ENCODE data around the gene SMAD3.

SMAD3 gene

GRCh38 chr15:67097424-67097823 lies 32.0 kb downstream of the SMAD3 start:
- Mint-ChIP-seq H3K36me3 (ENCODE audit: low read depth) (peaks cover 5% of the 10 kb centered on the region), H3K9me3 (no peaks in the 10 kb centered on the region), H3K4me1 (ENCODE audit: low read depth) (peaks cover 56% of the 10 kb centered on the region), H3K27ac (no peak overlapping the region), H3K4me3 (no peak overlapping the region), H3K27me3 (peaks cover 14% of the 10 kb centered on the region)
- intact Hi-C loops (cut with micrococcal nuclease) = loop anchor here (10.0 kb wide), 1 partner anchor 47 kb away; no protein-coding TSS in a partner anchor

- Mint-ChIP-seq H3K9me3 (no peaks in the 10 kb centered on the region), H3K27ac (peak overlapping the region; percentile 86)
- intact Hi-C loops (cut with micrococcal nuclease) = loop anchor here (10.0 kb wide), 1 partner anchor 47 kb away; no protein-coding TSS in a partner anchor
Observed at GRCh38 chr15:67097930-67098740, 32.7 kb downstream of the SMAD3 start.

DNA sequence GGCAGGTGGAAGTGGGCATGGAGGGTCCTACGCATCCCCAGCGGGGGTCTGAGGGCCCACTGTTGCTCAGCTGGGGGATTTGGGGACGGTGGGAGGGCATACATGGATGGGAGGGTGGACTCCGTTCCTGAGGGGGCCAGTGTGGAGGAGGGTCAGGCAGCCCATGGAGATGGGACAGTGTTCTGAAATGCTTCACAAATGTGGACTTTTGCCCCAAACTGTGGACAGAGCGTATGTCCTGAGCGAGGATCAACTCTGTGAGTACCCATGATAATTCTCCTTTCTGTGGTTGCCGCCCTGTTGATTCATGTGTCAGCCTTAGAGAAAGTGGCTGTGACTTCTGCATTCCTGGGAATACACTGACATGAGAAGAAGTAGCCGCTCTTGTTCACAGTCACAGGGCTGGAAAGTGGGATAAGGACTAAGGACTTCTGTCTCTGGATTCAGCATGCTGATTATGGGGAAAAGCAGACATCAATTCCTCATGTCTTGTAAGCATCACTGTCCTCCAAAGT lies 33.4 kb downstream of the SMAD3 start:
- Mint-ChIP-seq H3K27me3 (peaks cover 19% of the 10 kb centered on the region), H3K9me3 (no peaks in the 10 kb centered on the region), H3K4me3 (peak overlapping the region; percentile 73), H3K36me3 (ENCODE audit: low read depth) (peaks cover 5% of the 10 kb centered on the region), H3K4me1 (ENCODE audit: low read depth) (peaks cover 42% of the 10 kb centered on the region), H3K27ac (peak overlapping the region; percentile 86)
- intact Hi-C loops (cut with micrococcal nuclease) = loop anchor here (10.0 kb wide), 1 partner anchor 46 kb away; no protein-coding TSS in a partner anchor

More at GRCh38 chr15:67097930-67098740, 32.7 kb downstream of the SMAD3 start:
- Mint-ChIP-seq H3K4me3 (peak overlapping the region; percentile 73), H3K4me1 (ENCODE audit: low read depth) (peaks cover 49% of the 10 kb centered on the region), H3K27me3 (peaks cover 14% of the 10 kb centered on the region), H3K36me3 (ENCODE audit: low read depth) (peaks cover 5% of the 10 kb centered on the region)

- Mint-ChIP-seq H3K4me3 (no peak overlapping the region), H3K27me3 (peaks cover 29% of the 10 kb centered on the region), H3K9me3 (no peaks in the 10 kb centered on the region), H3K27ac (no peak overlapping the region), H3K36me3 (ENCODE audit: low read depth) (peaks cover 5% of the 10 kb centered on the region), H3K4me1 (ENCODE audit: low read depth) (peaks cover 31% of the 10 kb centered on the region)
- intact Hi-C loops (cut with micrococcal nuclease) = no loop called here
Observed at GRCh38 chr15:67100124-67100791, 34.9 kb downstream of the SMAD3 start.

- no peak overlapping the region for H3K27ac Mint-ChIP-seq
- H3K9me3 Mint-ChIP-seq = no peaks in the 10 kb centered on the region
- peaks cover 28% of the 10 kb centered on the region for H3K27me3 Mint-ChIP-seq
- H3K36me3 Mint-ChIP-seq (ENCODE audit: low read depth) = peaks cover 5% of the 10 kb centered on the region
- intact Hi-C loops (cut with micrococcal nuclease) = no loop called here
- H3K4me3 Mint-ChIP-seq = no peak overlapping the region
- H3K4me1 Mint-ChIP-seq (ENCODE audit: low read depth) = peaks cover 35% of the 10 kb centered on the region
Observed at GRCh38 chr15:67100801-67101581, 35.6 kb downstream of the SMAD3 start.

- Mint-ChIP-seq H3K36me3 (ENCODE audit: low read depth) (peaks cover 3% of the 10 kb centered on the region), H3K27me3 (peaks cover 36% of the 10 kb centered on the region), H3K4me3 (no peak overlapping the region), H3K9me3 (no peaks in the 10 kb centered on the region), H3K4me1 (ENCODE audit: low read depth) (peaks cover 39% of the 10 kb centered on the region), H3K27ac (no peak overlapping the region)
- intact Hi-C loops (cut with micrococcal nuclease) = no loop called here
Observed at GRCh38 chr15:67101911-67102598, 36.7 kb downstream of the SMAD3 start.

DNA sequence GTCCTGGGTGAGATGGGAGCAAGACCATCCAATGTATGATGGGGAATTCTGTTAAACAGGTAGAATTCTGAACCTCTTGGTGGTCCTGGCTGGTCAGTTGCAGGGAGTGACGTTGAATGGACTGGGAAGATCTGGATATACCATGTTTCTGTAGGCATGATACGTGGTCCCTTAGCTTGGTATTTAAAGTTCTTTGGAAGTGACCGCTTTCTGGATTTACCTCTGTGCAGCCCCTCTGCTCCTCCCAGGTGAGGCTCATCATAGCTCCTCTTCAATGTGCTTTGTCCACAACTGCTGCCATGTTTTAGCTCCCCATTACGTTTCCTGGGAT lies 37.2 kb downstream of the SMAD3 start:
- Mint-ChIP-seq H3K4me3 (no peak overlapping the region), H3K27me3 (peaks cover 33% of the 10 kb centered on the region), H3K27ac (no peak overlapping the region), H3K36me3 (ENCODE audit: low read depth) (no peaks in the 10 kb centered on the region), H3K4me1 (ENCODE audit: low read depth) (peaks cover 39% of the 10 kb centered on the region), H3K9me3 (no peaks in the 10 kb centered on the region)
- intact Hi-C loops (cut with micrococcal nuclease) = no loop called here

DNA sequence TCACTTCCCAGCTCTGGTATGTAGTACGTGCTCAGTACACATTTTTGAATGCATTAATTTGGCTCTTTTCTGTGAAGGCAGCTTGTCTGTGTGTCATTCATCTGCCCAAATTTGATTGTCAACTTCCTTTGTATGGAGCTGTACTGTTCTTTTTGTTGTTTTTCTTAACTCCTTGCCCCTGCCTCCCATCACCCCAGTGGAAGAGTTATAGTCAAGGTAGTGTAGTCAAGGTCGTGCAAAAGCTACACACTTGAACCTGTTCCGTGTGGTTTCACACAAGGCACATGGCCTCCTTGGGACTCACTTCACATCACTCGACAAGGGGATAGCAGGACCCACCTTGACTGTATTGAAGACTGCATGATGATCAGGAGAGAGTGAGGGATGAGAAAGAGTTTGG lies 37.6 kb downstream of the SMAD3 start:
- H3K27me3 Mint-ChIP-seq = peaks cover 35% of the 10 kb centered on the region
- no peak overlapping the region for H3K27ac Mint-ChIP-seq
- H3K36me3 Mint-ChIP-seq (ENCODE audit: low read depth) = no peaks in the 10 kb centered on the region
- no peak overlapping the region for H3K4me3 Mint-ChIP-seq
- intact Hi-C loops (cut with micrococcal nuclease) = no loop called here
- peaks cover 38% of the 10 kb centered on the region for H3K4me1 Mint-ChIP-seq (ENCODE audit: low read depth)
- no peaks in the 10 kb centered on the region for H3K9me3 Mint-ChIP-seq

GRCh38 chr15:67103432-67103831 lies 38.0 kb downstream of the SMAD3 start:
- intact Hi-C loops (cut with micrococcal nuclease) = no loop called here
- no peaks in the 10 kb centered on the region for H3K9me3 Mint-ChIP-seq
- H3K36me3 Mint-ChIP-seq (ENCODE audit: low read depth) = no peaks in the 10 kb centered on the region
- no peak overlapping the region for H3K27ac Mint-ChIP-seq
- peaks cover 38% of the 10 kb centered on the region for H3K4me1 Mint-ChIP-seq (ENCODE audit: low read depth)
- H3K27me3 Mint-ChIP-seq = peaks cover 38% of the 10 kb centered on the region
- H3K4me3 Mint-ChIP-seq = no peak overlapping the region

DNA sequence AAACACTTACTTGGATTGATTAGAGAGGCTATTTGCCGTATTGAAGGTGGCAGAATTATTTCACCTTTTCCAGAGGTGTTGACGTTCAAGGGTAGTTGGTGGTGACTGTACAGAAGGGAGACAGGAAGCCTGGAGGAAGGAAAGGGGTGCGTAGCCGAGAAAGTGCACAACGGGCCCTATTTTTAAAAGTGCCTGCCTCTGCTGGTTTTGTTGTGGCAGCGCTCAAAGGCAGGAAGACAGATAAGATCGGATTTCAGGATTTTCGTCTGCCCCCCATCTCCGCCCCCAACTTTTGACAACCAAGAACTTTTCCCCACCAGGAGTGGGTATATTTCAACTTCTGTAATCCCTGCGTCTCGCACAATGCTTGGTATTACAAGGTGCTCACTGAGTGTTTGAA lies 38.5 kb downstream of the SMAD3 start:
- Mint-ChIP-seq H3K4me3 (no peak overlapping the region), H3K36me3 (ENCODE audit: low read depth) (no peaks in the 10 kb centered on the region), H3K4me1 (ENCODE audit: low read depth) (peaks cover 38% of the 10 kb centered on the region), H3K27ac (no peak overlapping the region), H3K27me3 (peaks cover 39% of the 10 kb centered on the region), H3K9me3 (no peaks in the 10 kb centered on the region)
- intact Hi-C loops (cut with micrococcal nuclease) = no loop called here

GRCh38 chr15:67104510-67104909 lies 39.1 kb downstream of the SMAD3 start:
- Mint-ChIP-seq H3K27me3 (peaks cover 40% of the 10 kb centered on the region), H3K4me1 (ENCODE audit: low read depth) (peaks cover 38% of the 10 kb centered on the region), H3K4me3 (no peak overlapping the region), H3K27ac (no peak overlapping the region), H3K36me3 (ENCODE audit: low read depth) (no peaks in the 10 kb centered on the region), H3K9me3 (no peaks in the 10 kb centered on the region)
- intact Hi-C loops (cut with micrococcal nuclease) = no loop called here

DNA sequence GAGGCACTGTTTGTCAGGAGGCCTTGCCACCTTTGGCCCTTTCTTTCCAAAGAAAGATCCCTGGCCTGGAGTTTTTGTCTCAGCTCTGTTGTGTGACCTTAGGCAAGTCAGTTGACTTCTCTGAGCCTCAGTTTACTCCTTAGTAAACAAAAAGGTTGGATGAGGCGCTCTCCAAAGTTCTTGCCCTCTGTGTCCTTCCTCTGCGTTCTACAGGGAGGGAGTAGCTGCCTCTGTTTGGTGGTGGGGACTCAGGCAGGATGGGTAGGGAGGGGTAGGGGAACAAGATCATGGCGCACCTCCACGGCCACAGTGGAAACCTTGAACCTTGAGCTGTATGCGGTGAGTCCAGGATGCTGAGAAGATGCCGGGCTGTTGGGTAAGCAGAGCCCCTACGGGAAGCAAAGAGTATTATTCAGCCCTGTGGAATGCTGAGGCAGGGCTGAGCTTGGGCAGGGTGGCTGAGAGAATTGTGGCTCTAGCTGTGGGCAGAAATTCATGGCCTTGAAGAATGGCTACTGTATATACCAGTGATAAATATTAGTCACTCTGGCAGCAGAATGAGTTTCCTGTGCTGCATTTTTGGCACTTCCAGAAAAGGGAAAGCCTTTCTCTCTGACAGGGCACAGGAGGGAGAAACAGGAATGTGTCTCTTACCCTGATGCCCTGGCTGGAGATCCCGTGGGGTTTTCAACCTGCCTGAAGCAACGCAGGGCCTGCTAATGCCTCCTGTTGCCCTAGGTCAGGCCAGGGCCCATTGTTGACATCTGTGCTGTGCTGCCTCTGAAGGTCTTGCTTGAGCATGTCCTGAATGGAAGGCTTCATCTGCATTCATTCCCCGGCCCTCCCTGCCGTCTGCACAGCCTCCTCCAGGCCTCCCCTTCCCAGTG lies 39.9 kb downstream of the SMAD3 start:
- H3K4me1 Mint-ChIP-seq (ENCODE audit: low read depth) = peaks cover 46% of the 10 kb centered on the region
- no peak overlapping the region for H3K4me3 Mint-ChIP-seq
- no peaks in the 10 kb centered on the region for H3K36me3 Mint-ChIP-seq (ENCODE audit: low read depth)
- peaks cover 42% of the 10 kb centered on the region for H3K27me3 Mint-ChIP-seq
- no peaks in the 10 kb centered on the region for H3K9me3 Mint-ChIP-seq
- intact Hi-C loops (cut with micrococcal nuclease) = no loop called here
- no peak overlapping the region for H3K27ac Mint-ChIP-seq
